ENCODE results near the gene STRN4.

STRN4 gene

DNA sequence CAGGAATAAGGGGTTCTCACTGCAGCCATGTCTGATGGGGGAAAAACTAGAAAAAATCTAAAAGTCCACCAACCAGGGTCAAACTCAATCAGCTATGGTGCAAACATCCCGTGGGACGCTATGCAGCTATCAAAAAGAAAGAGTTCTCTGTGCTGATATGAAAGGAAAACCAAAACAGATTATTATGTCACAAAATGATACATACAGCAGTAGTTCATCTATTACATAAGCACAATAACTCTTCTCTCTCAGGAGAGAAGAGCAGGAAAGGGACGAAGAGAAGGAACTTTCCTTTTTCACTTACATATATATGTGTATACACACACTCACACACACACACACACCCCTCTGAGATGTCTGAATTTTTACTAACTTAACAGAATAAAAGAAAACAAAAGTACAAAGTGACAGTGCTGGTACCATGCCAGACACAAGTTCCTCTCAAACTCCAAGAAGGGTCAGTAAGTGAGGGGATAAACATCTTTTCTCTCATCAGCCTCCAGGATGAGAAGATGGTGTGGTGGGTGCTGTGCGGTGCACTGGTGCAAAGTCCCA lies 3.2 kb downstream of the STRN4 start:
- DNase-seq, result no peak

DNA sequence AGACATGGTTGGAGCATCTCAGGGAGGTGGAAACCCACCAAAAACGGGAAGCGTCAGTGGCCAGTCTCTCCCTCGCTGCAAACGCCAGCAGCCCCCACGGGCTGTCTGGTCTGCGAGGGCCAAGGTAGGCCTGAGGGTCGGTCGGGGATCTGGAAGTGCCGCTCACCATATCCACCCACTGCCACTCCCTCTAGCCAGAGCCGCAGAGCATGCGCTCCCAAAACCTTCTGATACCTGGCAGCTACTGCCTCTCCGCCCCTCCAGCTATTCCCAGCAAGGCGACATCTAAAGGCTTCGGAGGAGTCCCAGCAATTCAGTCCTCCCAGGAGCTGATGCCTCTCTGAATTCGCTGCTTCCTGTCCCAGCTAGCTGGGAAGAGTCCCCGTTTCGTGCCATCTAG lies 4.8 kb downstream of the STRN4 start:
- no peak for DNase-seq

DNA sequence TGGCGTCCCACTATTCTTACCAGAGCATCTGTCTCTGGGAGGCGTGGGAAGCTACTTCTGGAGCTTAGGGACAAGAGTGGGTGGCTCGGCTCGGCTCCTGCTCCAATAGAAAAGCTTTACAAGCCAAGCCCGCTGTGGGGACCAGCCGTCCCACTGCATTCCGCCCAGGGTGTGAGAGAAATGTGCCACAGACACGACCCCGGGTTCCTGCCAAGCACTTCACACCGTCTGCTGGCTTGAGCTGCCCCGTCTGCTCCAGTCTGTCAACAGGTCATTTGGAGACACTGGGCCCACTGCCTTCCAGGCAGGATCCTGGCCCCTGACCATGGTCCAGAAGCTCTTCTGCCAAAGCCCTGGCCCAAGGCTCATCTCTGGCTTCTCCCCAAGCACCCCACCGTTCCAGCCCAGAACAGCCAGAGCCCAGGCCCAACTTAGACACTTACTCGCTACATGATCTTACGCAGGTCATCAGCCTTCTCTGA lies 6.9 kb downstream of the STRN4 start:
- DNase-seq, result no peak

DNA sequence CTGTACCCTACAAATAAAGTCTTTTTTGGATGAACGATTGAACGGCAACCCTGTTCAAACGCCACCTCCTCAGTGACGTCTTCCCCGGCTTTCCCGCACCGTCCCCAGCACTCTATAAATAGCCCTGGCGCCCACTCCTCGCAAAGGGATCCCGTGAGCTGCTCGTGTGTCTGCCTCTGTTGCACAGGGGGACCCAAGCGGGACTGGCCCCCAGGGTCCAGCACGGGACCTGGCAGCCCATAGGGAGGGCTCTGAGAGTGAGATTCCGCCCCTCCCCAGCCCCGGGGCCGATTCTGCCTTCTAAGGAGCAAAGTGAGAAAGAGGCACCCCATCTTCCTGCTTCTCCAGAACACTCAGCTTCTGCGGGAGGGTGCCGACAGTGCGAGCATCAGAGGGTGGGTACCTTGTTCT lies 8.5 kb downstream of the STRN4 start:
- DNase-seq, result no peak

DNA sequence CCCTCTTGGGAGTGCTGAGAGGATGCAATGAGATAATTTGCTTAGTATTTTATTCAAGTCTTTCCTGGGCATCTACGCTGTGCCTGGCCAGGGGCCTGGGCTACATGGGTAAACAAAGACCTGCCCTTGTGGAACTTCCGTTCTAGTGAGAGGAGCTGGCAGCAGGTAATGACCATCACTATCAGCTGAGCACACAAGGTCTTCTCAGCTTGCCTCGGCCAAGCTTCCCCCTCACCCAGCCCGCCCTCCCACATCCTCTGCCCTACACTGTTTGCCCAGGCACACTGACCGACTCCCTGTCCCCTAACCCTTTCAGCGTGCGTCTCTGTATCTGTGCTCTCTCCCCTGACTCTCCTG lies 9.0 kb downstream of the STRN4 start:
- no peak for DNase-seq

DNA sequence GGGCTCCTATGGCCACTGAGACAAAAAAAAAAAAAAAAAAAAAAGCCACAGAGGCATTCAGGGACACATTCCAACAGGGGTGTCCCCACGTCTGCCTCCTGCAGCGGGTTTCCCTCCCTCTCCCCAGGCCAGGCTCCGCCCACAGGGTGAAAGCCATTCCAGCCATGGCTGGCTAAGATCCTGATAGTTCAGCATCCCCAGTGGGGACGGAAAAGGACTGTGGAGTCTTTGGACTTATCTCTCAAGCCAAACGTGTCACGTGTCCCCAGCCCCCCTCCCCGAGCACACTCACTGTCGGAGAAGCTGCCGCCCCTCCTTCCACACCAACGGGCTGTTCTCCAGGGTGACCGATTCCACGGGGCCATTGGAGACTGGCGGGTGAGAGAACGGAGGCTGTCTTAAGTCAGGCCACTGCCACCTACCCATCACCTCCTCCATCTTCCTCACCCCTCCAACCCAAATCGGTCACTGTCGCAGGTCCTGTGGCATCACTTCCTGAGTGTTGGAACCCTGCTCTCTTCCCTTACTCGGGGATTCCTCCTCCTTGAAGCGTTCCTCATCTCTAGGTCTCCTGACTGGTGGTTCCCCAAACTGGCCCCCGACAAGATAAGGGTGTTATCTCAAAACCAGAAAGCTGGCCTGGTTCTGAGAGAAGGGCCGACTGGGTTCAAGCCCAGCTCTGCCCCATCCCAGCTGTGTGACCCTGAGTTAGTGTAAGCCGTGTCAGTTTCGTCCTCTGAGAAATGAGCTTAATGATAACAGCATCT lies 9.5 kb downstream of the STRN4 start:
- DNase-seq, result no peak

DNA sequence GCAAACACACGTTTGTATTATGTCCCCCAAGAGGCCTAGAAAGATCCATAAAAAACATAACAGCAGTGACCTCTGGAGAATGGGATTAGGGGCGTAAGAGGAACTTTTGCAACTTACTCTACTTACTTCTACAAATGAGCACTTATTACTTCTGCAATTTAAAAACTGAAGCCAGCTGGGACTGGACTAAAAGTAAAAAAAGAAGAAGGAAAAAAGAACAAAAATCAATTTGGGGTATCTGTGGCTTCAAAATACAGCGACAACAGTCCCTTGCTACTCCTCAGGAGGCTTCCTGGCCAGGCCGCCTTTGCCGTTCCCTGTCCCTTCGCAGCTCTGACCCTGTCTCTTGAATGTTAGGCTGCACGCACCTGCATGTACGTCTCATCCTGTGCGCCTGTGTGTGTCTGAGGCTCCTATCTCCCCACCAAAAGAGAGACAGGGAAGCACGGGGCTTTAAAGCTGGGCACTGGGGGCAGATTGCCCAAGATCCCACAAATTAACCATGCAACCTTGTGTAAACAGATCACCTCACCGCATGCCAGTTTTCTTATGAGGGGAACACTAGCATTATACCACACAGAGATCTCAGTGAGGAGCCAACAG lies 12.5 kb downstream of the STRN4 start:
- no peak for DNase-seq

DNA sequence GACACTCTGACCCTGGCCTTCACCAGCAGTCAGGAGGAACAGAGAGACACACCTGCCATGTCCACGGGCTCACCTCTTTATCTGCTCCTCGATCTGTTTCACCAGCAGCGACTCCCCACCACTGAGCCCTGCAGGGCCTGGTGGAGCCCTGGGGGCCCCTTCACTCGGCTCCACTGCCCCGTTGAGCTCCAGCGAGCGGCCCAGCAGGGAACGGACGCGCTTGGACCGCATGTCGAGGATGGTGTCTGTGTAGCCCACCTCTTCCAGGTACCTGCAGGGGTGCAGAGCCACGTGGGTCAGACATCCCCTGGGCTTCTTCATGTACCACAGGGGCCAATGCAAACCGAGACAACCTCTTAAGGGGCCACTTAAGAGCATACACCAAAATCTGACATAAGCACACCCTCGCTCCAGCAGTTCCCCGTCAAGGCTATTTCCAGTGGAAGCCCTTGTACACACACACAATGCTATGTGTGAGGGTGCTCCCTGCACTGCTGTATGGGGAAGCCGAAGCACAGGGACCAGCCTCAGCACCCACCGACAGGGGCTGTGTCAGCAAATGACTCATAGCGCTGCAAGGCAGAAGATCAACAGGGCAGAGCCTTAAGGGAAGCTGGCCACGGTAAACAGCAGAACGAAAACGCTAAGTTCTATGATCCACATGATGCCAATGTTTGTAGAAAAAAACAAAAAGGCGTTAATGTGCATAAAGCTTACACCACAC lies 13.1 kb downstream of the STRN4 start:
- DNase-seq, result no peak

DNA sequence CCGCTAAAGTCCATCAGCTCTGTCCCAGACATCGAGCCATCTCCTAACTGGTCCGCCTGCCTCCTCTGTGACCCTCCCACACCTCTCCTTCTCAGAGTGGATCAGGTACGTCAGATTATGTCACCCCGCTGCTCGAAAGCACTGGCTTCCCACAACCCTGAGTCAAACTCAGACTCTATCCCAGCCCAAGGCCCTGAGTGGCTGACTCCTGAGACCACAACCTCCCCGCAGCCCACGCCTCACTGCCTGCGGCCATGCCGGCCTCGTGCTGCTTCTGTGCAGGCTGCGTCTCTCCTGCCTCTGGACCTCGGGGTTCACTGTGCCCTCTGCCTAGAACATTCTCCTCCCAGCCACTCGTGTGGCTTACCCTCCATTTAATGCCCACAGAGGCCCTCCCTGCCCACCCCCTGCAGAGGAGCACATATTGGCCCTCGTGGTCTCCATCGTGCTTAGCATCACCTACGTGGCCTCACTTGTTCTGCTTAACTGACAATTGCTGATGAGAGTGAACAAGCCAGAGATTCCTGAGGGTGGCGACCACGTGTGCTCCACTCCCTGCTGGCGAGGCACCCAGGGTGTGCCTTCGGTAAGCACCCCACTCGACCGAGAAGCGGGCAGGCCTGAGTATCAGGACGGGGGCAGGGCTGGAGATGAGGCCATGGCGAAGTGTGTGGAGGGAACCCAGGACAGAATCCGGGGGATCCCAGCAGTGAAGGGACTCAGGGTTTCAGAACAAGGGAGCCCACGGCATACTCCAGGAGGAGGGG lies 13.9 kb downstream of the STRN4 start:
- DNase-seq, result no peak

DNA sequence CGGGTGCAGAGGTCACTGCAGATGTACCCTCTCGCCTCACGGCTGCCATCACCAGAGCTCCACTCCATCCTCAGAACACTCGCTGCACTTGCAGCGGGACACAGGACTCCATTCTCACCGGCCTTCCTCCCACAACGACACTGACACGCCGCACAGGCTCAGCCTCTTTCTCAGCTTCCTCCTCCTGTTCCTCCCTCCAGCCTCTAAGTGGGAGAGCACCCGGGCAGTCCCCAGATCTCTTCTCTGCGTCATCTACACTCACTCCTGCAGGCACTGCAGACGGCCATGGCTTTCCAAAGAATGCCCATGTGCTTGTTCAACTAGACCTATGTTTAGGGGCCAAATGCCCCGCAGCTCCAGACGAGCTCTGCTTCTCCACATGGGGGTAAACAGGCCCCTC lies 14.7 kb downstream of the STRN4 start:
- no peak for DNase-seq

DNA sequence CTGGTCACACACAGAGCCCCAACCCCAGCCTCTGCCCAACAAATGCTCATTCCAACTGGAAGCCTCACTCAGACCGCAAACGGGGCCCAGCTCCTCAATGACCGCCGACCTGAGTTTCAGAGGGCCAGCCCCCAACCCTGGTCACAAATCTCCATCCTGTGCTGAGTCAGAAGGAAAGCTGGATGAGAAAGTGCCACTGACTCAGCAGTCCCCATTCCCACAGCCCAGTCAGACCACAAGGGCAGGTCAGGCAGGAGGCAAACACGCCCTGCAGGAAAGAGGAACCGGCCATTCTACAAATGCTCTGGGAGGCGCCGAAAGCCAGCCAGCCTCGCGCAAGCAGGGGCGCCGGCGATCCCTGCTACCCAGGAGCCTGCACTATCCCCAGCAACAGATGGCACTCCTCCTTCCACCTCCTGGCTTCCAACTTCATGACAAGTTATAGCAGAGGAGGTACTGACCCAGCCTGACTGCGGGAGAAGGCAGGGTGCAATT lies 15.2 kb downstream of the STRN4 start:
- no peak for DNase-seq

DNA sequence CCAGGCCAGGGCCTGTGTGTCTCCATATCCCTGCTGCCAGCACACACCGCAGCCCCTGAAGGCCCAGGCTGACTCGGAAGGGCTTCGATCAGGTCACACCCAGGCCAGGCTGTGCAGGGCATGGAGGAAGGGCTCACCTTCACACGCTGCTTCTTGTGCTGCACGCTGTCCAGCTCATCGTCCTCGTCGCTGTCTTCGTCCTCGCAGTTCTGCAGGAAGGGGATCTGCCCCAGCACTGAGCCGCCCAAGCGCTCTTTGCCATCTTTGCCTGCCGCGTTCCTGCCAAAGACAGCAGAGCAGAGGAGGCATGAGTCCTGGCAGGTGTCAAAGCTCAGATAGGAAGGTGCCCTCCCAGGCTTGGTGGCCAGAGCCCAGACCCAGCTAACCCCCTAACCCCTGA lies 15.7 kb downstream of the STRN4 start:
- DNase-seq, result no peak

DNA sequence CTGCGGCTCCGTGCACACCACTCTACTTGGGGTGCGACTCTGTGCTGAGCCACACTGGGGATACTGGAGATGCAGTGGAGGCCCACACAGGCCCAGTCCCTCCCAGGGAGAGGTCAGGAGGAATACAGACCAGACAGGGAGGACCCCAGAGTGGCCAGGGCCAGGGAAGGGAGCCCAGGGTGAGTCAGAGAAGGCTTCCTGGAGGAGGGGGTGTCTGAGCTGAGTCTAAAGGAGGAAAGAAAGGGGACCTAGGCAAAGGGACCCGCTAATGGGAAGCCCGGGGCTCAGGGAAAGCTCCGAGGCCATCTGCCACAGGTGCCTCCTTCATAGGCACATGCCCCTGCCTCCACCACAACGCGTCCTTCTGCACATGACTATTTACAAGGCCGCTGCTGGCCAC lies 16.1 kb downstream of the STRN4 start:
- DNase-seq, result no peak

DNA sequence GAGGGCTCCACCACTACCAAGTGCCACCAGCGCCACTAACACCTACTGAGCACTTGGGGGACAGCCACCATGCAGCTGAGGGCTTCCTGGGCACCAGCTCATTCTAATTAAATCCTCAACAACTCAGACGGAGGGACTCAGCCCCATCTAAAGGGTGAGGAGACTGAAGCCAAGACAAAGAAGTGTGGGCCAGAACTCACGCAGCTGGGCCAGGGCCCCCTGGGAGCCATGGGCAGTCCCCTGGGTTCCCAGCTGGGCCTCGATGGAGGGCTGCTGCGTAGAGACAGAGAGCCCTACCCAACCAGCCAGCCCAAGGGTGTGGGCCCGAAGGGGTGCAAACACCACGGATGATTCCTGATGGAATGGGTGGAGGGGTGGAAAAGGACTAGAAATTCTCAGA lies 16.6 kb downstream of the STRN4 start:
- DNase-seq, result no peak

DNA sequence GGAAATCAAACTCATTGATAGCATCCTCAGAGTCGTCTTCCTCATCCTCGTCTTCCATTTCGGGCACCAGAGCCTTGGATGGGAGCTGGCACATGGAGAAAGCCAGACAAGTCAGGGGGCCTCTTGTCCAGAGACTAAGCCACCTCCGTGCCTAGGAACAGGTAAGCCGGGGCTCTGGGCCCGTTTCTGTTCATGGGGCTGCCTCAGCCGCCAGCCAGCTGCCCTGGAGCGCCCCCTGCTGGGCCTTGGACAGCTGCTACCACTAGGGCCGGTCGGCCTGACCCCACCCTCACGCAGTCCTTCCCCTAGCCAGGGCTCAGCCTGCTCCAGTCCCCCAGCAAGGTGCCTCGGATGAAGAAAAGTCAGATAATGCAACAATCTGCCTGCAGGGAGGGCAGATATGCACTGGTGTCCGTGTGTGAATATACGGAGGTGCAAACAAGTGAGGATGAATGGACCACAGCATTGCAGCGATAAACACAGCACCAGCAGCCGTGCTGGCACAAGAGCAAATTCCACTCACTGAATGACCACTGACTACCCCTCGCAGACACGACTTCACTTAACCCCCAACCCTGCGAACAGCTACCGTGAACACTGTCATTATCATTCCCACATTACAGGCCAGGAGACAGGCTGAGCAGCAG lies 17.4 kb downstream of the STRN4 start:
- DNase-seq, result peak; percentile 78

DNA sequence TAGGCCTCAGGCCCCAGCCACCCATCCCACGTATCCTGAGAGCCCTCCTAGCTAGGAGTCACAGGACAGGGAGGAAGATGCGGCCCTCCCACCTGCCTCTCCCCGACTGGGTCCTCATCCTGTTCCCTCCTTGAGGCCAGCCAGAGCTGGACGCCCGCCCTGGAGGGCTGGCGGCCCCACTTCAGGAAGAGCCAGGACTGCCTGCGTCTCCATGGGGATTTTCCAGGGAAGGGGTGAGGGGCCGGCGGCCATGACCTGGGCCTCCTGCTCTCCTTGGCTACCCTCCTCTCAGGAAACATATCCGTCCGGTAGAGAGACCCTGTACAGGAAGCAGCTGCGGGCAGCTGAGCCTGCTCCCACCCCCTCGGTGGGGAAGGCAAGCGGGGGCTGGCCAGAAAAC lies 18.0 kb downstream of the STRN4 start:
- no peak for DNase-seq

DNA sequence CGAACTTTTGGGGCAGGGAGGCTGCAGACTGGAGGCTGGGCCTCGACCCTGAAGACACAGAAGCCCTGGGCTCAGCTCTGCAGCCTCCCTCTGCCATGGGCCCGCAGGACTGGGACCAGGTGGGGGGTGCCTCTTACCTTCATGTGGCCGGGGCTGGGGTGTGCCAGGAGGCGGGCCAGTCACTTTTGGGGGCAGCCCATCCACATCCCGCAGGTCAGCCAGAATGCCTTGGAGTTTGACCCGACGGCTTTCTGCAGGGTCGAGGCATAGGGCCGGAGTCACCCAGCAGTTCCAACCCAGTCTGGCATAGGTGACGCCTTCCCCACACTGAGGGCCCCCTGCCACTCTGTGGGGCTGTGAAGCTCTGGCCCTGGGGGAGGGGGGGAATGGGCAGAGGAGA lies 18.5 kb downstream of the STRN4 start:
- no peak for DNase-seq

DNA sequence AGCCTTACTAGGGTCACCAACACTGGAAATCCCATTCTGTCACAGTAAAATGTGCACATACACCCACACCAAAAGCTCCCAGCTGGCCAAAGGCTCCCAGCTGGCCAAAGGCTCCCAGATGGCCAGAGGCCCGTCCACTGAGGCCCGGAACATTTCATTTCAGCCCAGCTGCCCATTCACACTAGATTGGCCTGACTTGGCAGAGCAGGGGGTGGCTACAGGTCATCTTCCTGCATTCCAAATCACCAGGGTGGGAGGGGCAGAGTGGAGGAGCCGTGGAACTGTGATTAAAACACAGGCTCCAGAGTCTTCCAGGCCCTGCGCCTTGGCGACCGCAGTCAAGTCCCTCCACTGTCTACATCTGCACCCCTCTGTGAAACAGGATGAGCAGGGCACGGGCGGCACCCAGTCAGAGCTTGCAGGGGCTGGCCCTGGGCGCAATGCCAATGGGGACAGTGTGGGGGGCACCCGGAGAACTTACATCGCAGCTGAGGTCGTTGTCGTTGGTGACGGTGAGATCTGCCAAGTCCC lies 19.2 kb downstream of the STRN4 start:
- DNase-seq, result no peak

DNA sequence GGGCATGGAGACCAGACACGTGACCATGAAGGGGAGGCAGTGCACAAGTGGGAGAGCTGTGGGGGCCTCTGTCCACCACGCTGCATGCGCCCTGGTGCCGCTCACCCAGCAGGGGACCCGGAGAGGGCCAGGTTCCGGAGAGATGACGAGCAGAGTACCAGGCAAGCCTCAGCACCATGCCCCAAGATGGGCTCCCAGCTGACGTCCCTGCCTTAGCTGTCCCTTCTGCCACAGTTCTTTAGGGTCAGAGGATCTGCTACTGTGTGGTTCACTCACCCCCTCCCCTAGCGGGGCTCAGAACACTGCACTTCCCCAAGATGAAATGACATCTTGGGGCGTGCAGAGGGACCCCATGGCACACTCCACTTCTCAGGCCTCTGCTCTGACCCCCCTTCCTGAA lies 19.7 kb downstream of the STRN4 start:
- no peak for DNase-seq

DNA sequence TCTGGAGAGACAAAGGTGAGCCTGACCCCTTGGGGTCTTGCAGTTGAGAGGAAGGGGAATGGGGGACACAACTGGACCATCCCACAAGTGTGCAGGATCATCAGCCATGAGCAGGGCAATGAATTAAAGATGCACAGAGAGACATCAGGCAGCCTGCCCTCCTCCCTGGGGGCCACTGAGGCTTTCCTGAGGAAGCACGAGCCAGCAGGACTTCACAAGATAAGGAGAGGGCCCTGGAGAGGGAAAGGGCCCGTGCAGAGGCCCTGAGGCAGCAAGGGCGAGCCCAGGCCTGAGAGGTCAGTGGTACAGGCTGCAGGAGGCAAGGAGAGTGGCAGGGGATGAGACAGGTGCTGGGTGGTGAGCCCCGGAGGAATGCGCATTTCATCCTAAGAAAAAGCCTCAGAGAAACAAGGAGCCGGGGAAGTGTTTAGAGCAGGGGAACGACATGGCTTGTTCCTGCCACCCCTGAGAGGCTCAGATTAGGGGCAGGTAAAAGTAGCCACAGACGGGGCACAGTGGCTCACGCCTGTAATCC lies 20.3 kb downstream of the STRN4 start:
- no peak for DNase-seq

DNA sequence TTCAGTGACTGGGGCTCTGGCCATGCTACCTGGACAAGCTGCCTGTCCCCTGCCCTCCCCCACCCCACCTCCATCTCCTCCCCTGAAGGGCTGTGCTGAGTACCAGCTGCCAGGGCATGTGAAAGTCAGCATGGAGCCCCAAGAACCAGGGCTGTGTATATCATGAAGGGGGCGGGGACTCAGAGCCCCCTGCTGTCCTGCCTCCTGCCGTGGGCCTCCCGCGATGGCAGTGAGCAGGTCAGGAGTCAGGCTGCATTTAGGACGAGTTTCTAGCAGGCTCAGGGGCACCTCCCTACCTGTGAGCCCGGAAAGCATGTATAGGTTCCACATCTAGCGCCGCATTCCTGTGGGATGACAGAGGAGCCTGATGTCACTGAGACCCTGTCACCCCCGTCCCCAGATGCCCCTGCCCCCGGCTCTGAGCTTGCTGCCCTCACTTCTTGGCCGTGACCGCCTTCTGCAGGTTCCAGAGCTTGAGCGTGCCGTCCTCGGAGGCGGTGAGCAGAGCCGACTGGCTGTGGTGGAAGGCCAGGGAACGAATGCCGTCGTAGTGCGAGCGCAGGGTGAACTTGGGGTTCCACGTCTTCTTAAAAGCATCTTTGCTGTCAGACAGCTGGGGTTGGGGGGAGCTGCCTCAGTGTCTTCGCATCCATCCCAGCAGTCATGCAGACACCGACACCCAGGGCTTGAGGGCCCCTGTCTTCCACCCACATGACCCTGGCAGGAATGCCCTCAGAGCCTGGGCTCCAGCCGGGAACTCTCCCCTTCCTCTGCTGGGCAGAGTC lies 21.0 kb downstream of the STRN4 start:
- no peak for DNase-seq
